ENCODE measurements around the gene DENND4A. TPM values are rescaled to one million over a fixed set of nuclear protein-coding genes. Genes with fewer than 3 reads are reported as not detected.

Gene DENND4A
- total RNA-seq, 4 donors from 2014 or later, result 20.3 to 42.3 (median 33.7) TPM

DNA sequence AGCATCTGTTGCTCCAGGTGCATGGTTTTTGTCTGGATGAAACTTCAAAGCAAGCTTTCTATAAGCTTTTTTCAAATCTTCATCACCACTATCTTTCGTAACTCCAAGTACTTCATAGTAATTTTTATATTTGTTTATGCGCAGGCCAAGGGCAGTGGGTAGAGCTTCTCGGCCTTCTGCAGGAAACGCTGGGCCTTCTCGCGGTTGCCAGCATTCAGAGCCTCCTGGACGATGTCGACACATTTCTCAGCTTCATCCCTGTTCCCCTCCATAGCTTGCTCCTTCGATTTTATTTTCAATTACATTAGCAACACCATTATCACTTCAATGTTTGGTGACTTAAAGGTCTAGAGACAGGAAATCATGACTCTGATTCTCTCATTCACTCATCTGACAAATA is 20.2 kb downstream of the DENND4A start:
- no peaks in the 10 kb centered on the region for H3K27me3 ChIP-seq
- no peak overlapping the region for H3K4me3 ChIP-seq
- 91 to 100% methylated on average over 2 to 9 of the region's 9 CpGs for WGBS, 2 donors (ENCODE audit: low coverage in 1 of 2)
- peaks cover 0 to 32% (median 6%) of the 10 kb centered on the region in 3 donors for H3K4me1 ChIP-seq
- H3K9me3 ChIP-seq, result no peaks in the 10 kb centered on the region
- no peak overlapping the region for H3K27ac ChIP-seq
- ATAC-seq, result no peak
- H3K36me3 ChIP-seq, result no peaks in the 10 kb centered on the region
- TF ChIP-seq EP300 (IDR thresholded peaks at IDR 0.05) (no peak), CTCF (IDR thresholded peaks at IDR 0.05) (no peak), POLR2A (IDR thresholded peaks at IDR 0.05) (no peak), POLR2AphosphoS5 (IDR thresholded peaks at IDR 0.05) (no peak)

DNA sequence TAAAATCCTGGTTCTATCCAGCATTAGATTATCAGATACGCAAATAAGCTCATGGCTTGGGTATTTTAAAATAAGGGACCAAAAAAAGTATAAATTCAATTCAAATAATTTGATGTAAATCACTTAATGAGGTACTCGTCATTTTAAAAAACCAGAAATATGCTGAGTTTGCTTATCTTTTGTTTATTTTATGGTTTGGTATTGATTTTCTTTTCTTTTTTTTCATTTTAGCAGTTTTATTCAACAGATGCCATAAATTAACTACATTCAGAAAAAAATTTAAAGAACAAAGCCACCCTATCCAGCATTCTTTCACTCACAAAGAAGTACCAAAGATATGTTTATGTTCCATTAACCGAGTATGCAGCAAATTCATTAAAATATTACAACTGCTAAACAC is 22.6 kb downstream of the DENND4A start:
- Histone ChIP-seq H3K27me3 (no peaks in the 10 kb centered on the region), H3K9me3 (no peaks in the 10 kb centered on the region), H3K4me1 (peaks cover 0 to 36% (median 8%) of the 10 kb centered on the region in 3 donors), H3K4me3 (no peak overlapping the region), H3K27ac (no peak overlapping the region), H3K36me3 (no peaks in the 10 kb centered on the region)
- ATAC-seq, result no peak
- TF ChIP-seq POLR2A (IDR thresholded peaks at IDR 0.05) (no peak), POLR2AphosphoS5 (IDR thresholded peaks at IDR 0.05) (no peak), CTCF (IDR thresholded peaks at IDR 0.05) (no peak), EP300 (IDR thresholded peaks at IDR 0.05) (no peak)
- 73 to 94% methylated on average over 3 of the region's 3 CpGs for WGBS, 2 donors (ENCODE audit: low coverage in 1 of 2)

GRCh38 chr15:65767895-65768294 is 24.2 kb downstream of the DENND4A start:
- no peak overlapping the region for H3K4me3 ChIP-seq
- TF ChIP-seq POLR2AphosphoS5 (IDR thresholded peaks at IDR 0.05) (no peak), CTCF (IDR thresholded peaks at IDR 0.05) (no peak), POLR2A (IDR thresholded peaks at IDR 0.05) (no peak), EP300 (IDR thresholded peaks at IDR 0.05) (no peak)
- no peak for ATAC-seq
- WGBS, 2 donors (ENCODE audit: low coverage in 1 of 2), result 89 to 93% methylated on average over 5 to 8 of the region's 8 CpGs
- no peaks in the 10 kb centered on the region for H3K27me3 ChIP-seq
- no peaks in the 10 kb centered on the region for H3K36me3 ChIP-seq
- no peak overlapping the region for H3K27ac ChIP-seq
- H3K9me3 ChIP-seq, result no peaks in the 10 kb centered on the region
- H3K4me1 ChIP-seq, result peaks cover 0 to 52% (median 8%) of the 10 kb centered on the region in 3 donors

GRCh38 chr15:65767264-65767595 is 24.9 kb downstream of the DENND4A start:
- Histone ChIP-seq H3K4me3 (no peak overlapping the region), H3K27me3 (no peaks in the 10 kb centered on the region), H3K4me1 (peaks cover 0 to 52% (median 8%) of the 10 kb centered on the region in 3 donors), H3K27ac (peak overlapping the region in 1 of 4 donors; percentile 25), H3K36me3 (no peaks in the 10 kb centered on the region), H3K9me3 (no peaks in the 10 kb centered on the region)
- ATAC-seq, result no peak
- TF ChIP-seq POLR2AphosphoS5 (IDR thresholded peaks at IDR 0.05) (no peak), CTCF (IDR thresholded peaks at IDR 0.05) (no peak), EP300 (IDR thresholded peaks at IDR 0.05) (no peak)

DNA sequence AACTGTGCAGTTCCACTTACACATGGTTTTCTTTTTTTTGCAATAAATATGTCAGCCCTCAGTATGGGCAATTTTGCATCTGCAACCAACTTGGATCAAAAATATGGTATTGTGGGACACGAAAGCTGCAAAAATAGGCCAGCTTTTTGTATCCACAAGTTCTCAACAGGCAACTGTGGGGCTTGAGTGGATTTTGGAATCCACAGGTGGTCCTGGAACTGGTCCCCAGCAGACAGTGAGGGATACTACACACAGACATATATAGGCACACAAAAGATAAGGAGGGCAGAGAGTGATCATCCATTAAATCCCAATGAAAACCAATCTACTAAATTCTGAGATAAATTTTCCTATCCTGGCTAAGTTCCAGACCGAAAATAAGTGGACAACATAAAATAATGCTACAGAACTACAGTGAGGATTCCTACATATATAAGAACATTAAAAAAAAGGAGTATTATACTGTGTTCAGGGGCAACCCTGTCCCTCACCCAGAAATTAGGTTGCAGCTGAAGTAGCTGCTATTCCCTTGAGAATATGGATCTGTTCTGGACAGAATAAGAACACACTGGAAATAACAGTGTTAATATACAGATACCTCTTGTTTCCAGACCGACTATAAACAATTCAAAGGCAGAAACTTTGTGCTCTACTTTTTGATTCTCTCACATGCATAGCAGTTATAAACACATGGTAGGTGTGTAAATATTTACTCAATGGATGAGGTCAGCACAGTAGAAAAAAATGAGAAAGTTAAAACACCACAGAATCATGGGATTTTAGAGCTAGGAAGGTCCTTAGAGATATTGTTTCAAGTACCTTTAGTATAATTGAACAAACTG is 25.4 kb downstream of the DENND4A start:
- H3K27me3 ChIP-seq, result no peaks in the 10 kb centered on the region
- H3K4me3 ChIP-seq, result no peak overlapping the region
- TF ChIP-seq POLR2AphosphoS5 (IDR thresholded peaks at IDR 0.05) (peak; percentile 16), CTCF (IDR thresholded peaks at IDR 0.05) (no peak)
- no peaks in the 10 kb centered on the region for H3K36me3 ChIP-seq
- H3K9me3 ChIP-seq, result no peaks in the 10 kb centered on the region
- no peak for ATAC-seq
- WGBS, 2 donors (ENCODE audit: low coverage in 1 of 2), result 45 to 49% methylated on average over 3 of the region's 3 CpGs
- H3K27ac ChIP-seq, result peak overlapping the region in 1 of 4 donors; percentile 25
- H3K4me1 ChIP-seq, result peaks cover 0 to 52% (median 8%) of the 10 kb centered on the region in 3 donors

All from gastroesophageal sphincter (tissue), 4 donors.